Stomach (tissue), 9 donors: Measurements from ENCODE around the gene ULBP2. TPM values are rescaled to one million over a fixed set of nuclear protein-coding genes. Genes with fewer than 3 reads are reported as not detected.

Source experiments
- DNase-seq, 2 donors: peaks; one replicate each; pipeline versions ENCODE4 v3.0.0 to v3.0.0-alpha.2; 2013 to 2019
- H3K27ac ChIP-seq, 5 donors: fragments of 200-600 bp in 4 of 5; sonication (generic) in 4 of 5; one replicate each; pipeline ENCODE4 v1.5.1; 2013 to 2019; ENCODE audit warnings: mild to moderate bottlenecking in 1 of 5, moderate library complexity in 1 of 5
- H3K27me3 ChIP-seq, 3 donors: fragments of 200-600 bp; sonication (generic); one replicate each; pipeline ENCODE4 v1.5.1; 2017 to 2019; ENCODE audit warnings: mixed run types in 1 of 3
- H3K36me3 ChIP-seq, 4 donors: fragments of 200-600 bp; sonication (generic); 1 replicate in 3 of 4; 2 replicates in 1 of 4; pipeline ENCODE4 v1.5.1; 2016 to 2019
- H3K4me1 ChIP-seq, 4 donors: fragments of 200-600 bp; sonication (generic); one replicate each; pipeline ENCODE4 v1.5.1; 2016 to 2019
- H3K4me3 ChIP-seq, 4 donors: fragments of 200-600 bp; sonication (generic) in 3 of 4; one replicate each; pipeline ENCODE4 v1.5.1; 2016 to 2019; ENCODE audit warnings: mild to moderate bottlenecking in 1 of 4
- H3K9me3 ChIP-seq, 4 donors: fragments of 200-600 bp; sonication (generic); one replicate each; pipeline ENCODE4 v1.5.1; 2016 to 2019
- EP300 ChIP-seq: sonication (generic); formaldehyde crosslinking; IDR thresholded peaks from one replicate; pipeline ENCODE4 v1.6.1; 2017; ENCODE audit warnings: antibody characterized with exemption
- POLR2A ChIP-seq, 4 donors: fragments of 450-650 bp; IDR thresholded peaks; one replicate each; pipeline ENCODE4 v1.6.1; 2016; ENCODE audit warnings: antibody characterized with exemption in 4 of 4, control low read depth in 2 of 4, mild to moderate bottlenecking in 1 of 4, moderate library complexity in 1 of 4
- POLR2AphosphoS5 ChIP-seq, 3 donors: sonication (generic); formaldehyde crosslinking; IDR thresholded peaks; one replicate each; pipeline ENCODE4 v1.6.1; 2016; ENCODE audit warnings: antibody characterized with exemption in 3 of 3
- WGBS, 5 donors: extraction: QIAGEN DNeasy Blood & Tissue Kit in 3 of 5; methylation state at CpG; one replicate each; pipeline versions ENCODE4 v1.1.5 to v1.1.7; 2013 to 2018; 5-methylcytosine and 5-hydroxymethylcytosine counted together
- intact Hi-C: fragments of 100-400 bp; cut with DNase I; formaldehyde crosslinking; loops from one replicate; pipeline ENCODE4 v1.15.1; 2023; ENCODE audit warnings: low total_unique reads
- polyA plus RNA-seq, 3 donors: library from polyadenylated mRNA; stranded (reverse); fragments of 200-250 nt; gene quantifications; one replicate each; pipeline ENCODE4 v1.2.3, GENCODE V29; 2013
- total RNA-seq, 5 donors: library from RNA; depleted of rRNA; stranded (reverse); fragments of >200 nt; gene quantifications; one replicate each; pipeline versions ENCODE4 v1.1.0 to v1.2.3, GENCODE V29; 2014 to 2016
- TF ChIP-seq, protein P1 (sequence below), 7 experiments: fragments of 450-650 bp in 4 of 7; fragments of 200-600 bp in 3 of 7; sonication (generic) in 3 of 7; IDR thresholded peaks; one replicate each; pipeline ENCODE4 v1.5.1; 2016 to 2019; ENCODE audit warnings: antibody characterized with exemption in 7 of 7, control low read depth in 2 of 7, mild to moderate bottlenecking in 1 of 7
- donor health status: healthy with polysubstance abuse.
- donor health status: Bipolar disorder and iron deficiency.
- donor health status: healthy.

Gene ULBP2
- total and polyA plus RNA-seq, 8 donors = 0.31 to 1.4 (median 0.43) TPM; not detected in 5

DNA sequence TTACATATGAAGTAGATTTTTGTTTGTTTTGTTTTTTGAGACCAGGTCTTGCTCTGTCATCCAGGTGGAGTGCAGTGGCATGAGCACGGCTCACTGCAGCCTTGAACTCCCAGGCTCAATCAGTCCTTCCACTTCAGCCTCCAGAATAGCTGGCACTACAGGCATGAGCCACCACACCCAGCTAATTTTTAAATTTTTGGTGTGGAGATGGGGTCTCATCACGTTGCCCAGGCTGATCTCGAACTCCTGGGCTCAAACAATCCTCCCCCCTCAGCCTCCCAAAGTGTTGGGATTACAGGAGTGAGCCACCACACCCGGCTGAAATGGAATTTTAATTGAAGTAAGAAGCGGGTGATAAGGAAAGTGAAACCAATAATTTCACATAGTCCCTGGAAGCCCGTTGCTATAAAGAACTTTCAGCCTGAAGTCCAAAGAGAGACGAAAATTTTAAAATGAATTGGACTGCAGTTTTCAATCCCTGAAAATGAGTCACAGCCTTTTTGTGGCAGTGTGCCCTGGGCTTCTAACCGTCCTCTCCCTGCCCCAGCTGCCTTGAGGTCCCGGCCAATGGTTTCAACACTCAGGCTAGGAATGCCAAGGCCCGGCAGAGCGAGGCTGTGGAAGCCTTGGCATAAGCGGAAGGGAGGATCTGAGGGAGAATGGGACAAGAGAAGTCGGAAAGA lies 44.7 kb upstream of the ULBP2 start:
- Histone ChIP-seq H3K27me3 (no peaks in the 10 kb centered on the region), H3K4me1 (peaks cover 30 to 39% (median 35%) of the 10 kb centered on the region in 4 donors), H3K36me3 (no peaks in the 10 kb centered on the region), H3K9me3 (no peaks in the 10 kb centered on the region), H3K27ac (peak overlapping the region; percentile 51 to 87 (median 83)), H3K4me3 (peak overlapping the region; percentile 28 to 34 (median 31))
- intact Hi-C loops = no loop called here
- TF ChIP-seq POLR2A (IDR thresholded peaks at IDR 0.05) = no peak
- no peak for TF ChIP-seq EP300
- TF ChIP-seq, protein P1, sequence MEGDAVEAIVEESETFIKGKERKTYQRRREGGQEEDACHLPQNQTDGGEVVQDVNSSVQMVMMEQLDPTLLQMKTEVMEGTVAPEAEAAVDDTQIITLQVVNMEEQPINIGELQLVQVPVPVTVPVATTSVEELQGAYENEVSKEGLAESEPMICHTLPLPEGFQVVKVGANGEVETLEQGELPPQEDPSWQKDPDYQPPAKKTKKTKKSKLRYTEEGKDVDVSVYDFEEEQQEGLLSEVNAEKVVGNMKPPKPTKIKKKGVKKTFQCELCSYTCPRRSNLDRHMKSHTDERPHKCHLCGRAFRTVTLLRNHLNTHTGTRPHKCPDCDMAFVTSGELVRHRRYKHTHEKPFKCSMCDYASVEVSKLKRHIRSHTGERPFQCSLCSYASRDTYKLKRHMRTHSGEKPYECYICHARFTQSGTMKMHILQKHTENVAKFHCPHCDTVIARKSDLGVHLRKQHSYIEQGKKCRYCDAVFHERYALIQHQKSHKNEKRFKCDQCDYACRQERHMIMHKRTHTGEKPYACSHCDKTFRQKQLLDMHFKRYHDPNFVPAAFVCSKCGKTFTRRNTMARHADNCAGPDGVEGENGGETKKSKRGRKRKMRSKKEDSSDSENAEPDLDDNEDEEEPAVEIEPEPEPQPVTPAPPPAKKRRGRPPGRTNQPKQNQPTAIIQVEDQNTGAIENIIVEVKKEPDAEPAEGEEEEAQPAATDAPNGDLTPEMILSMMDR (IDR thresholded peaks at IDR 0.05) = no peak
- TF ChIP-seq POLR2AphosphoS5 (IDR thresholded peaks at IDR 0.05) = peak; percentile 46 to 74 (median 61)
- DNase-seq = peak; percentile 48 to 78
- 24 to 43% (median 35%) methylated on average over 13 of the region's 13 CpGs for WGBS, 5 donors

DNA sequence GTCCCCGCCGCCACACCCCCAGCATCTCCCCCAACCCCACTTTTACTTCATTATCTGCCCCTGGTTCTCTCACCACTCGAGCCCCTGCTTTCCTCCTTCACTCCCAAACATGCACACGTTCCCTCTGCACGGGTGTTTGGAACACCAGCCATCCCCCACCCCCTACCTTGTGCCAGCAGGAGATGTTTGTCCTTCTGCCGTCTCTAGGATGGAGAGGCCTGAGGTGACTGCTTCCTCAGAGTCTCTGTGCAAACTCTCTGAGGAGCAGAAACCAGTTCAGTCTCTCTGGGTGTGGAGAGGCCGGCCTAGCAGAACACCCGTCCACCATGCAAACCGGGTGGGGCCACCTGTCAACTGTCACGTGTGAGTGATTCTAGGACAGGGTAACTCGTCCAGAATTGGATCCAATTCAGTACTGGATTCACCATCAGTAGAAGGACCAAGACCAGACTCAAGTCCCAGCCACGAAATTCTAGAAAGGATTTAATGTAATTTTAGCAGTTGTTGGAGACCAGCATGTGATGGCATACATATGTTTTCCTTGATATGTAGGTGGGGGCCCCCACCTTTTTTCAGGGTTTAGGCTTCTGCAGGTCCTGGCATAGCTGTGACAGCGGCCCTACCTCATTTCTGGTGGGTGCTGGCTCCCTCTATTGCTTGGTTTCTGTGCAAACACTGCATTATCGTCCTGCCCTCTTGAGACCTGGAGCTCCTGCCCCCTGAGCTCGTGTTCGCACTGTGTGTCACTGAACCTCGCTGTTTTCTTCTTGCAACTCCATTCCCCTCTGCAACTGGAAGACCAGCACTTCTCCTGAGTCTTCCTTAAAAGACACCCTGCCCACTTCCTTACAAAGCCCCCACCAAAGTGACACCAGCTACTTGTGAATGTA lies 43.7 kb upstream of the ULBP2 start, which contains the start of gene RAET1E:
Gene RAET1E, minus strand, starts transcription at position 259 of the 890 bp plus-strand sequence. CDS start 7,212 bp downstream, outside the sequence.
- 60 to 73% (median 66%) methylated on average over 17 of the region's 17 CpGs for WGBS, 5 donors
- Histone ChIP-seq H3K4me3 (peak within 1 kb of the TSS; percentile 28 to 34 (median 31)), H3K9me3 (no peaks in the 10 kb centered on the region), H3K4me1 (peaks cover 30 to 39% (median 35%) of the 10 kb centered on the region in 4 donors), H3K36me3 (no peaks in the 10 kb centered on the region), H3K27me3 (no peaks in the 10 kb centered on the region), H3K27ac (peak within 1 kb of the TSS; percentile 51 to 87 (median 83))
- no peak for DNase-seq
- TF ChIP-seq POLR2AphosphoS5 (IDR thresholded peaks at IDR 0.05) (no peak), EP300 (no peak), POLR2A (IDR thresholded peaks at IDR 0.05) (no peak)
- TF ChIP-seq, protein P1 (IDR thresholded peaks at IDR 0.05) = no peak
- intact Hi-C loops = no loop called here

DNA sequence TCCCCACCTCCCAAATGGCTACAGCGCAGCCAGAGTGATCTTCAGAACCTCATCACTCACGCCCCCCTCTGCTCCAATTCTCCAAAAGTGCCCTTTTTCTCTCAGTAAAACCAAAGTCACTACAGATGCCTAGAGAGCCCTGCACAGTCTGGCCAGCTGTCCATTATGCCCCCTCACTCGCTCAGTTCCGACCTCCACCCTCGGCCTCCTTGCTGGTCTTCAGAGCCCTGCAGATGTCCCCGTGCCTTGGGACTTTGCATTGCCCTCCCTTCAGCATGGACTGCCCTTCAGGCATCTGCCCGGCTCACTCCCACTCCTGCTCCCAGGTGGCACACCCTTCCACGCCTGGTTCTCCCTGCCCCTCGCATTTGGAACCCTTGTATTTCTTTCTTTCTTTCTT lies 42.8 kb upstream of the ULBP2 start:
- H3K27me3 ChIP-seq = no peaks in the 10 kb centered on the region
- no peaks in the 10 kb centered on the region for H3K36me3 ChIP-seq
- H3K9me3 ChIP-seq = no peaks in the 10 kb centered on the region
- no peak for DNase-seq
- intact Hi-C loops = no loop called here
- no peak overlapping the region for H3K4me3 ChIP-seq
- H3K27ac ChIP-seq = no peak overlapping the region
- TF ChIP-seq EP300 = no peak
- TF ChIP-seq POLR2AphosphoS5 (IDR thresholded peaks at IDR 0.05) = no peak
- no peak for TF ChIP-seq POLR2A (IDR thresholded peaks at IDR 0.05)
- TF ChIP-seq, protein P1 (IDR thresholded peaks at IDR 0.05) = no peak
- 91 to 96% (median 95%) methylated on average over 9 of the region's 9 CpGs for WGBS, 5 donors
- peaks cover 30 to 39% (median 35%) of the 10 kb centered on the region in 4 donors for H3K4me1 ChIP-seq

DNA sequence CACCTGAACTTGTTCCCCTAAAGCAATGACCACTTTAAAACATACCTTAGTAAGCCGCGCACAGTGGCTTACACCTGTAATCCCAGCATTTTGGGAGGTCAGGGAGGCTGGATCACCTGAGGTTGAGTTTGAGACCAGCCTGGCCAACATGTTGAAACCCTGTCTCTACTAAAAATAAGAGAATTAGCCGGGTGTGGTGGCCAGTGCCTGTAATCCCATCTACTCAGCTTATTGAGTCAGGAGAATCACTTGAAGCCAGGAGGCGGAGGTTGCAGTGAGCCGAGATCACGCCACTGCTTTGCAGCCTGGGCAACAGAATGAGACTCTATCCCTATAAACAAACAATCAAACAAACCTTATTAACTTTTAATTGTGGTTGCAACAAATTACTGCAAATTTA lies 42.3 kb upstream of the ULBP2 start:
- Histone ChIP-seq H3K27me3 (no peaks in the 10 kb centered on the region), H3K4me3 (no peak overlapping the region), H3K36me3 (no peaks in the 10 kb centered on the region), H3K4me1 (peaks cover 30 to 39% (median 35%) of the 10 kb centered on the region in 4 donors), H3K9me3 (no peaks in the 10 kb centered on the region), H3K27ac (no peak overlapping the region)
- no peak for DNase-seq
- WGBS, 5 donors = 85 to 96% (median 92%) methylated on average over 6 of the region's 6 CpGs
- TF ChIP-seq, protein P1 (IDR thresholded peaks at IDR 0.05) = no peak
- intact Hi-C loops = no loop called here
